ENCODE results near the gene DOC2A.
A peak's percentile ranks its signal among the peaks of the same experiment; 100 is the strongest.

Gene DOC2A

DNA sequence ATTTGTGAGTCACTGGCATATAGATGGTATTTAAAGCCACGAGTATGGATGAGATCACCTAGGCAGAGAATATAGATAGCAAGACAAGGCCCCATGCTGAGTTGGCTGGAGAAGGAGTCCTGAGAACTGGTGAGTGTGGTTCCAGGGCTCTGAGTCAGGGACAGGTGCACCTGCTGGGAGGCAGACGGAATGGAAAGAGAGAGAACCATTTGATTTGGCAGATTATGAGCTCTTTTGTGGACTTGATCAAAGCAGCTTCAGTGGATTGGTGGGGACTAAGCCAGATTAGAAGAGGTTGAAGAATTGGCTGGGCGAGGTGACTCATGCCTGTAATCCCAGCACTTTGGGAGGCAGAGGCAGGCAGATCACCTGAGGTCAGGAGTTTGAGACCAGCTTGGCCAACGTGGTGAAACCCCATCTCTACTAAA lies 7.9 kb upstream of the DOC2A start (continued):
- TF ChIP-seq ZNF132 (tag by site-specific recombination; IDR thresholded peaks at IDR 0.05; ENCODE audit: borderline replicate concordance) (no peak), ZNF843 (tag by site-specific recombination; IDR thresholded peaks at IDR 0.05) (peak; percentile 39; the same call in 1 of the 2 replicates), HOXC10 (CRISPR knock-in tag; IDR thresholded peaks at IDR 0.05) (no peak), ZNF184 (tag by site-specific recombination; IDR thresholded peaks at IDR 0.05) (0 out of 2 replicates have a peak, but pooled peaks have one; percentile 61), ZFHX2 (tag by site-specific recombination; conservative IDR thresholded peaks at IDR 0.05) (no peak), ZNF548 (tag by site-specific recombination; IDR thresholded peaks at IDR 0.05) (no peak), KLF1 (tag by site-specific recombination; IDR thresholded peaks at IDR 0.05) (no peak), HOXA7 (CRISPR knock-in tag; IDR thresholded peaks at IDR 0.05; ENCODE audit: borderline replicate concordance) (no peak), ZNF621 (tag by site-specific recombination; IDR thresholded peaks at IDR 0.05) (peak; percentile 90), GFI1B (tag by site-specific recombination; IDR thresholded peaks at IDR 0.05) (peak; percentile 69), HIC1 (tag by site-specific recombination; IDR thresholded peaks at IDR 0.05) (no peak), REPIN1 (tag by site-specific recombination; IDR thresholded peaks at IDR 0.05; ENCODE audit: low read depth) (no peak), ZNF16 (tag by site-specific recombination; IDR thresholded peaks at IDR 0.05; ENCODE audit: low read depth) (no peak), ZNF660 (tag by site-specific recombination; IDR thresholded peaks at IDR 0.05) (peak; percentile 84), ZBTB17 (tag by site-specific recombination; IDR thresholded peaks at IDR 0.05) (peak; percentile 98), ZNF350 (tag by site-specific recombination; IDR thresholded peaks at IDR 0.05) (no peak), ZNF23 (tag by site-specific recombination; IDR thresholded peaks at IDR 0.05; ENCODE audit: borderline replicate concordance) (no peak), BCL11A (tag by site-specific recombination; IDR thresholded peaks at IDR 0.05; ENCODE audit: low read depth) (peak; percentile 54; the same call in 1 of the 2 replicates), ZNF747 (tag by site-specific recombination; IDR thresholded peaks at IDR 0.05) (no peak), SALL2 (tag by site-specific recombination; IDR thresholded peaks at IDR 0.05; ENCODE audit: borderline replicate concordance) (no peak), ZIC2 (tag by site-specific recombination; IDR thresholded peaks at IDR 0.05) (peak; percentile 88), ZBTB48 (tag by site-specific recombination; IDR thresholded peaks at IDR 0.05) (peak; percentile 32; the same call in 1 of the 2 replicates), ZNF558 (tag by site-specific recombination; IDR thresholded peaks at IDR 0.05) (peak; percentile 41; the same call in 1 of the 2 replicates), ZNF19 (tag by site-specific recombination; IDR thresholded peaks at IDR 0.05; ENCODE audit: low read depth) (no peak), ZNF791 (tag by site-specific recombination; IDR thresholded peaks at IDR 0.05) (no peak), ZNF670 (tag by site-specific recombination; IDR thresholded peaks at IDR 0.05; ENCODE audit: low read depth) (no peak), ZNF692 (tag by site-specific recombination; IDR thresholded peaks at IDR 0.05) (peak; percentile 49; the same call in 1 of the 2 replicates), ZNF768 (tag by site-specific recombination; IDR thresholded peaks at IDR 0.05) (no peak), ZBTB7A (tag by site-specific recombination; IDR thresholded peaks at IDR 0.05; ENCODE audit: low read depth) (peak; percentile 64; the same call in 1 of the 2 replicates), GLIS2 (tag by site-specific recombination; IDR thresholded peaks at IDR 0.05) (0 out of 2 replicates have a peak, but pooled peaks have one; percentile 36)
- TF ChIP-seq, protein P1, sequence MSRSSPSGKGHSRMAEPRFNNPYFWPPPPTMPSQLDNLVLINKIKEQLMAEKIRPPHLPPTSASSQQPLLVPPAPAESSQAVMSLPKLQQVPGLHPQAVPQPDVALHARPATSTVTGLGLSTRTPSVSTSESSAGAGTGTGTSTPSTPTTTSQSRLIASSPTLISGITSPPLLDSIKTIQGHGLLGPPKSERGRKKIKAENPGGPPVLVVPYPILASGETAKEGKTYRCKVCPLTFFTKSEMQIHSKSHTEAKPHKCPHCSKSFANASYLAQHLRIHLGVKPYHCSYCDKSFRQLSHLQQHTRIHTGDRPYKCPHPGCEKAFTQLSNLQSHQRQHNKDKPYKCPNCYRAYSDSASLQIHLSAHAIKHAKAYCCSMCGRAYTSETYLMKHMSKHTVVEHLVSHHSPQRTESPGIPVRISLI (tag by site-specific recombination; IDR thresholded peaks at IDR 0.05): no peak
- TF ChIP-seq, protein P2, sequence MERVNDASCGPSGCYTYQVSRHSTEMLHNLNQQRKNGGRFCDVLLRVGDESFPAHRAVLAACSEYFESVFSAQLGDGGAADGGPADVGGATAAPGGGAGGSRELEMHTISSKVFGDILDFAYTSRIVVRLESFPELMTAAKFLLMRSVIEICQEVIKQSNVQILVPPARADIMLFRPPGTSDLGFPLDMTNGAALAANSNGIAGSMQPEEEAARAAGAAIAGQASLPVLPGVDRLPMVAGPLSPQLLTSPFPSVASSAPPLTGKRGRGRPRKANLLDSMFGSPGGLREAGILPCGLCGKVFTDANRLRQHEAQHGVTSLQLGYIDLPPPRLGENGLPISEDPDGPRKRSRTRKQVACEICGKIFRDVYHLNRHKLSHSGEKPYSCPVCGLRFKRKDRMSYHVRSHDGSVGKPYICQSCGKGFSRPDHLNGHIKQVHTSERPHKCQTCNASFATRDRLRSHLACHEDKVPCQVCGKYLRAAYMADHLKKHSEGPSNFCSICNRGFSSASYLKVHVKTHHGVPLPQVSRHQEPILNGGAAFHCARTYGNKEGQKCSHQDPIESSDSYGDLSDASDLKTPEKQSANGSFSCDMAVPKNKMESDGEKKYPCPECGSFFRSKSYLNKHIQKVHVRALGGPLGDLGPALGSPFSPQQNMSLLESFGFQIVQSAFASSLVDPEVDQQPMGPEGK (tag by site-specific recombination; IDR thresholded peaks at IDR 0.05): peak; percentile 58
- TF ChIP-seq, protein P3, sequence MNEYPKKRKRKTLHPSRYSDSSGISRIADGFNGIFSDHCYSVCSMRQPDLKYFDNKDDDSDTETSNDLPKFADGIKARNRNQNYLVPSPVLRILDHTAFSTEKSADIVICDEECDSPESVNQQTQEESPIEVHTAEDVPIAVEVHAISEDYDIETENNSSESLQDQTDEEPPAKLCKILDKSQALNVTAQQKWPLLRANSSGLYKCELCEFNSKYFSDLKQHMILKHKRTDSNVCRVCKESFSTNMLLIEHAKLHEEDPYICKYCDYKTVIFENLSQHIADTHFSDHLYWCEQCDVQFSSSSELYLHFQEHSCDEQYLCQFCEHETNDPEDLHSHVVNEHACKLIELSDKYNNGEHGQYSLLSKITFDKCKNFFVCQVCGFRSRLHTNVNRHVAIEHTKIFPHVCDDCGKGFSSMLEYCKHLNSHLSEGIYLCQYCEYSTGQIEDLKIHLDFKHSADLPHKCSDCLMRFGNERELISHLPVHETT (tag by site-specific recombination; IDR thresholded peaks at IDR 0.05): peak; percentile 92
- TF ChIP-seq, protein P4, sequence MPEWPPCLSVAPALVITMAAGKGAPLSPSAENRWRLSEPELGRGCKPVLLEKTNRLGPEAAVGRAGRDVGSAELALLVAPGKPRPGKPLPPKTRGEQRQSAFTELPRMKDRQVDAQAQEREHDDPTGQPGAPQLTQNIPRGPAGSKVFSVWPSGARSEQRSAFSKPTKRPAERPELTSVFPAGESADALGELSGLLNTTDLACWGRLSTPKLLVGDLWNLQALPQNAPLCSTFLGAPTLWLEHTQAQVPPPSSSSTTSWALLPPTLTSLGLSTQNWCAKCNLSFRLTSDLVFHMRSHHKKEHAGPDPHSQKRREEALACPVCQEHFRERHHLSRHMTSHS (tag by site-specific recombination; IDR thresholded peaks at IDR 0.05): no peak
